Peyer's patch (tissue), 4 donors: ENCODE results near the gene SPSB4.

ENCODE experiments used
- CTCF ChIP-seq, 6 experiments: fragments of 450-650 bp in 4 of 6; fragments of 200-600 bp in 2 of 6; sonication (generic) in 1 of 6; IDR thresholded peaks; one replicate each; pipeline ENCODE4 v1.5.1; 2017 to 2019; ENCODE audit warnings: antibody characterized with exemption in 6 of 6, mild to moderate bottlenecking in 3 of 6, moderate library complexity in 1 of 6
- POLR2A ChIP-seq, 2 donors: fragments of 450-650 bp; IDR thresholded peaks; one replicate each; pipeline ENCODE4 v1.5.1; 2017; ENCODE audit warnings: antibody characterized with exemption in 2 of 2, mild to moderate bottlenecking in 2 of 2, moderate library complexity in 2 of 2

- TF ChIP-seq POLR2A (IDR thresholded peaks at IDR 0.05) (no peak), CTCF (IDR thresholded peaks at IDR 0.05) (no peak)
Measured at GRCh38 chr3:141127344-141128125, 76.4 kb downstream of the SPSB4 start.
